GM12892 (cell line): Measurements from ENCODE around the gene KLHDC7B.
A peak's percentile ranks its signal among the peaks of the same experiment; 100 is the strongest.

Experiments used
- POLR2A ChIP-seq: IDR thresholded peaks from 2 replicates; pipeline ENCODE4 v1.6.1; 2011; ENCODE audit warnings: low read depth, low read length, control low read depth
- POLR2AphosphoS5 ChIP-seq: IDR thresholded peaks from 2 replicates; pipeline ENCODE4 v1.6.1; 2011; ENCODE audit warnings: low read depth, low read length, control low read depth

DNA sequence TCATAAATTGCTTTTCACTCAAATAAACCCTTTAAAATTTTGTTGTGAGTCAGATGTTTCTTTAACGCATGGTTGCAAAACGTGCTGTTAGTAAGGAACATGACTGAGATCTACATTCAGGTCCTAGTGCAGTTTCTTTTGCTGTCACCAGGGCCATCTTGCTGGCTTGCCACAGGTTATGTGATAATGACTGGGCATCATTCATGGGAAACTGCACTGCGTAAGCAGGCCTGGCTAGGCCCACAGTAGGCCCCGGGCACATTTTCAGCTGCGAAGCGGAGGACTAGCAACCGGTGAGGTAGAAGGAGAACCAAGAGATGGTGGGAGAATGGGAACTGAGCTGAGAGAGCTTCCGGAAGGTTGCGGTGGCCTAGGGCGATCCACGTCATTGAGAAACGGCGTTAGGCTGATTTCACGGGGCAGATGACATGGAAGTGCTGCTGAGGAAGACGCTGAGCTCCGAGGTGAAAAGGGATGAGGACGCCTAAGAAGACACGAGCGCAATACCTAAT is 3.2 kb upstream of the KLHDC7B start:
- TF ChIP-seq POLR2AphosphoS5 (peak; percentile 80), POLR2A (peak; percentile 71; the same call in 1 of the 2 replicates)
